ENCODE measurements around the gene NR1I3.
A peak's percentile ranks its signal among the peaks of the same experiment; 100 is the strongest.

NR1I3 gene

GRCh38 chr1:161218301-161219077 lies 19.5 kb downstream of the NR1I3 start:
- no peak for DNase-seq (ENCODE audit: low read depth)

- DNase-seq (ENCODE audit: low read depth): no peak
Measured at GRCh38 chr1:161217831-161218230, 20.2 kb downstream of the NR1I3 start.

GRCh38 chr1:161216945-161217712 lies 20.9 kb downstream of the NR1I3 start:
- no peak for DNase-seq (ENCODE audit: low read depth)

GRCh38 chr1:161215076-161215475 lies 22.9 kb downstream of the NR1I3 start, which contains the start of gene FCER1G:
Gene FCER1G (plus strand): TSS chr1:161215295. CDS start chr1:161215322, 27 bp downstream.
- DNase-seq (ENCODE audit: low read depth): no peak

GRCh38 chr1:161214369-161214768 lies 23.6 kb downstream of the NR1I3 start:
- DNase-seq (ENCODE audit: low read depth): no peak

GRCh38 chr1:161209790-161210409 lies 28.1 kb downstream of the NR1I3 start:
- peak; percentile 62 for DNase-seq (ENCODE audit: low read depth)

GRCh38 chr1:161207173-161207572 lies 30.8 kb downstream of the NR1I3 start:
- DNase-seq (ENCODE audit: low read depth): no peak

GRCh38 chr1:161206411-161207140 lies 31.4 kb downstream of the NR1I3 start:
- no peak for DNase-seq (ENCODE audit: low read depth)

- DNase-seq (ENCODE audit: low read depth): peak; percentile 93
Measured at GRCh38 chr1:161201836-161202712, 35.9 kb downstream of the NR1I3 start, which contains the start of gene NDUFS2. Gene NDUFS2 (plus strand): TSS chr1:161202367. CDS start chr1:161202386, 19 bp downstream.

- no peak for DNase-seq (ENCODE audit: low read depth)
Measured at GRCh38 chr1:161200992-161201835, 36.8 kb downstream of the NR1I3 start.

GRCh38 chr1:161200421-161200991 lies 37.5 kb downstream of the NR1I3 start:
- no peak for DNase-seq (ENCODE audit: low read depth)

GRCh38 chr1:161199506-161200139 lies 38.4 kb downstream of the NR1I3 start:
- no peak for DNase-seq (ENCODE audit: low read depth)

- DNase-seq (ENCODE audit: low read depth): no peak
Measured at GRCh38 chr1:161198897-161199431, 39.0 kb downstream of the NR1I3 start, which contains the start of gene ADAMTS4. Gene ADAMTS4 (minus strand): TSS chr1:161199054. CDS start chr1:161198627, 427 bp downstream.

- no peak for DNase-seq (ENCODE audit: low read depth)
Measured at GRCh38 chr1:161198194-161198896, 39.7 kb downstream of the NR1I3 start.

GRCh38 chr1:161197560-161198193 lies 40.3 kb downstream of the NR1I3 start:
- no peak for DNase-seq (ENCODE audit: low read depth)

- DNase-seq (ENCODE audit: low read depth): no peak
Measured at GRCh38 chr1:161196521-161197451, 41.2 kb downstream of the NR1I3 start.

All from stimulated activated CD8-positive, alpha-beta memory T cell treated with anti-CD3 and anti-CD28 coated beads, Interleukin-4, amount 100 ng/mL, for 24 hours (primary cell).